ENCODE data around the gene NEURL4. TPM values are rescaled to one million over a fixed set of nuclear protein-coding genes. Genes with fewer than 3 reads are reported as not detected.

The NEURL4 gene
- polyA plus RNA-seq, 1 of the 3 experiments (the other 2 are of a cell fraction) = 22.1 TPM

DNA sequence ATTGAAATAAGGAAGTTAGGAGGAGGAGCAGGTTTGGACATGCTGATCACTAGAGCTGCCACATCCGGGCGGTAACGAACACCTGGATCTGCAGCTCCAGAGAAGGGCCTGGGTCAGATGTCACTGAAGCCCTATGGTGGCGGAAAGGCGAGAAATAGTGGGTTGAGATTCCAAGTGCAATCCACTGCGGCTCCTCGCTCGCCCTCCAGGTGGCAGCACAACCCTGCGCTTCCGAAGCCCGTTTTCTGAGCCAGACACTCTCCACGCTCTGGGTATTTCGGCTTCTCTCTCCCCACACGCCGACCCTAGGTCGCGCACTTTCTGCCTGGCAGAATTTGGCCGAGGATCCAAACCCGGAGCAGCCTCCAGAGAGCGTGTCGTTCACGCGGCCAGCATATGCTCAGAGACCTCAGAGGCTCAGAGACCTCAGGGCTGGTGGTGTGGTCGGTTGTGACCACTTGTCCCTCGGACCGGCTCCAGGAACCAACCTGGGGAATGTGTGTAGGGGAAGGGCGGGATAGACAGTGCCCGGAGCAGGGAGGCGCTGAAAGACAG, 48.5 kb downstream of the NEURL4 start:
- H3K27me3 ChIP-seq (ENCODE audit: insufficient read depth) = no peaks in the 10 kb centered on the region
- H3K4me3 ChIP-seq (ENCODE audit: low read depth in 2 of 2, low read length in 1 of 2) = peak overlapping the region; percentile 50 to 64
- no peaks in the 10 kb centered on the region for H4K20me1 ChIP-seq (ENCODE audit: insufficient read depth)
- POLR2A ChIA-PET = interaction anchor here (1.2 kb wide), 1 partner anchor 16 kb away, joined by 5 read pairs; no protein-coding TSS in a partner anchor
- TF ChIP-seq, protein P1, sequence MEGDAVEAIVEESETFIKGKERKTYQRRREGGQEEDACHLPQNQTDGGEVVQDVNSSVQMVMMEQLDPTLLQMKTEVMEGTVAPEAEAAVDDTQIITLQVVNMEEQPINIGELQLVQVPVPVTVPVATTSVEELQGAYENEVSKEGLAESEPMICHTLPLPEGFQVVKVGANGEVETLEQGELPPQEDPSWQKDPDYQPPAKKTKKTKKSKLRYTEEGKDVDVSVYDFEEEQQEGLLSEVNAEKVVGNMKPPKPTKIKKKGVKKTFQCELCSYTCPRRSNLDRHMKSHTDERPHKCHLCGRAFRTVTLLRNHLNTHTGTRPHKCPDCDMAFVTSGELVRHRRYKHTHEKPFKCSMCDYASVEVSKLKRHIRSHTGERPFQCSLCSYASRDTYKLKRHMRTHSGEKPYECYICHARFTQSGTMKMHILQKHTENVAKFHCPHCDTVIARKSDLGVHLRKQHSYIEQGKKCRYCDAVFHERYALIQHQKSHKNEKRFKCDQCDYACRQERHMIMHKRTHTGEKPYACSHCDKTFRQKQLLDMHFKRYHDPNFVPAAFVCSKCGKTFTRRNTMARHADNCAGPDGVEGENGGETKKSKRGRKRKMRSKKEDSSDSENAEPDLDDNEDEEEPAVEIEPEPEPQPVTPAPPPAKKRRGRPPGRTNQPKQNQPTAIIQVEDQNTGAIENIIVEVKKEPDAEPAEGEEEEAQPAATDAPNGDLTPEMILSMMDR (IDR thresholded peaks at IDR 0.05) = peak; percentile 72
- TF ChIP-seq CHD2 (IDR thresholded peaks at IDR 0.05; ENCODE audit: low read length, partially characterized antibody) (no peak), FOXJ3 (CRISPR knock-in tag; IDR thresholded peaks at IDR 0.05) (no peak), MEF2A (IDR thresholded peaks at IDR 0.05; ENCODE audit: borderline replicate concordance, low read depth) (no peak), ELF1 (IDR thresholded peaks at IDR 0.05) (no peak), TAF1 (IDR thresholded peaks at IDR 0.05; ENCODE audit: borderline replicate concordance, low read depth, low read length) (no peak), RXRA (IDR thresholded peaks at IDR 0.05; ENCODE audit: borderline replicate concordance, low read depth) (no peak), POLR2AphosphoS5 (IDR thresholded peaks at IDR 0.05; ENCODE audit: low read depth, low read length) (no peak), NRF1 (IDR thresholded peaks at IDR 0.05; ENCODE audit: low read depth, low read length) (0 out of 2 replicates have a peak, but pooled peaks have one; percentile 27), MXI1 (IDR thresholded peaks at IDR 0.05; ENCODE audit: low read depth, low read length) (peak; percentile 84), PBX3 (IDR thresholded peaks at IDR 0.05) (no peak), SMC3 (IDR thresholded peaks at IDR 0.05; ENCODE audit: low read depth, low read length) (peak; percentile 91), RAD21 (IDR thresholded peaks at IDR 0.05; ENCODE audit: low read length) (peak; percentile 93), RCOR1 (IDR thresholded peaks at IDR 0.05; ENCODE audit: low read length) (no peak), GATA2 (CRISPR knock-in tag; IDR thresholded peaks at IDR 0.05) (no peak), TEAD4 (IDR thresholded peaks at IDR 0.05; ENCODE audit: borderline replicate concordance, insufficient read depth) (no peak), EP300 (IDR thresholded peaks at IDR 0.05; ENCODE audit: borderline replicate concordance in 1 of 2, low read depth in 1 of 2, low read length in 1 of 2) (no peak), SIN3A (IDR thresholded peaks at IDR 0.05; ENCODE audit: borderline replicate concordance, low read depth, low read length) (no peak), MAX (IDR thresholded peaks at IDR 0.05; ENCODE audit: low read depth) (peak; percentile 68; the same call in 1 of the 2 replicates), USF2 (IDR thresholded peaks at IDR 0.05; ENCODE audit: borderline replicate concordance, low read depth, low read length) (no peak)
- TF ChIP-seq, protein P2, sequence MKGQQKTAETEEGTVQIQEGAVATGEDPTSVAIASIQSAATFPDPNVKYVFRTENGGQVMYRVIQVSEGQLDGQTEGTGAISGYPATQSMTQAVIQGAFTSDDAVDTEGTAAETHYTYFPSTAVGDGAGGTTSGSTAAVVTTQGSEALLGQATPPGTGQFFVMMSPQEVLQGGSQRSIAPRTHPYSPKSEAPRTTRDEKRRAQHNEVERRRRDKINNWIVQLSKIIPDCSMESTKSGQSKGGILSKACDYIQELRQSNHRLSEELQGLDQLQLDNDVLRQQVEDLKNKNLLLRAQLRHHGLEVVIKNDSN (IDR thresholded peaks at IDR 0.05; ENCODE audit: borderline replicate concordance, low read depth) = no peak
- no peaks in the 10 kb centered on the region for H3K36me3 ChIP-seq (replicated peaks in 1 of 2; ENCODE audit: control insufficient read depth in 1 of 2, insufficient read depth in 2 of 2, low read length in 1 of 2)
- H3F3A ChIP-seq (replicated peaks; ENCODE audit: insufficient read depth) = peaks cover 15% of the 10 kb centered on the region
- DNase-seq = peak; percentile 84
- peak overlapping the region; percentile 89; the same call in 1 of the 2 replicates for H2AFZ ChIP-seq (ENCODE audit: low read depth)
- H3K27ac ChIP-seq (ENCODE audit: low read depth in 2 of 2, low read length in 1 of 2) = peak overlapping the region in 1 of 2 experiments; percentile 52; a peak in 1 of 4 replicates
- H3K4me1 ChIP-seq (ENCODE audit: control insufficient read depth in 1 of 2, insufficient read depth in 2 of 2, low read depth in 1 of 2, low read length in 1 of 2) = peaks cover 6 to 18% of the 10 kb centered on the region in 2 experiments; a peak in 2 of 4 replicates
- CTCF ChIA-PET = interaction anchor here (0.6 to 8.8 kb wide), 18 partner anchors 9 to 103 kb away, joined by 3 to 169 read pairs (median 4); partner anchors contain the start of gene PHF23
- H3K9me2 ChIP-seq = no peaks in the 10 kb centered on the region
- peak overlapping the region; percentile 95 for H3K4me2 ChIP-seq
- H3K9me3 ChIP-seq = no peaks in the 10 kb centered on the region
- 12% methylated on average over 26 of the region's 29 CpGs for WGBS (ENCODE audit: low lambda C conversion rate)
- H3K9ac ChIP-seq = peak overlapping the region; percentile 44; the same call in 1 of the 2 replicates
- no peaks in the 10 kb centered on the region for H3K79me2 ChIP-seq (ENCODE audit: insufficient read depth)

All from SK-N-SH (cell line).